Keratinocyte (primary cell): Measurements from ENCODE around the gene NKX1-2.

ENCODE experiments used
- EZH2 ChIP-seq: IDR thresholded peaks from one replicate; pipeline ENCODE4 v1.6.1; 2012; ENCODE audit warnings: inconsistent platforms, mild to moderate bottlenecking, low read length, moderate library complexity
- TF ChIP-seq, protein P1 (sequence below), 3 experiments: IDR thresholded peaks in 1 of 3; conservative IDR thresholded peaks in 1 of 3; optimal IDR thresholded peaks in 1 of 3; 2 replicates in 2 of 3; 3 replicates in 1 of 3; pipeline versions ENCODE3 to v1.5.1; 2011; ENCODE audit warnings: low read length in 3 of 3, mild to moderate bottlenecking in 3 of 3, moderate library complexity in 2 of 3, control low read depth in 1 of 3, inconsistent platforms in 1 of 3; ENCODE audit not compliant: insufficient read depth in 2 of 3; ENCODE audit errors: extremely low read depth in 1 of 3

DNA sequence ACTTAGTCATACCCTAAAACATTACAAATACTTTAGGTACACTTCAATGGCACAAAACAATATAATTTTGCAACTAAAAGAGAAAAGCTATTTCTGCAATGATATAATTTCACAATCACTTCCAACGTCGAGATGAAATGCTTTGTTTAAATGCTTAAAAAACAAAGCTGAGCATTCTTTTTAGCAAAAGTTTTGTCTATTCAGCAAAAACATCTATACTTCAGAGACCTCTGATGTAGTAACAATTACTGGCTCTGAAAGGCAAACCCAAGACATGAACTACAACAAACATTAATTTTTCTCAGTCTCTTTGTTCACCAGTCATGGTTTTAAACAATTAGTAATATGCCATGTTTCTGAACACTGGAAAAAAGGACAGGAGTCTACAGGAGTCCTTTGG is 47.6 kb downstream of the NKX1-2 start:
- TF ChIP-seq, protein P1, sequence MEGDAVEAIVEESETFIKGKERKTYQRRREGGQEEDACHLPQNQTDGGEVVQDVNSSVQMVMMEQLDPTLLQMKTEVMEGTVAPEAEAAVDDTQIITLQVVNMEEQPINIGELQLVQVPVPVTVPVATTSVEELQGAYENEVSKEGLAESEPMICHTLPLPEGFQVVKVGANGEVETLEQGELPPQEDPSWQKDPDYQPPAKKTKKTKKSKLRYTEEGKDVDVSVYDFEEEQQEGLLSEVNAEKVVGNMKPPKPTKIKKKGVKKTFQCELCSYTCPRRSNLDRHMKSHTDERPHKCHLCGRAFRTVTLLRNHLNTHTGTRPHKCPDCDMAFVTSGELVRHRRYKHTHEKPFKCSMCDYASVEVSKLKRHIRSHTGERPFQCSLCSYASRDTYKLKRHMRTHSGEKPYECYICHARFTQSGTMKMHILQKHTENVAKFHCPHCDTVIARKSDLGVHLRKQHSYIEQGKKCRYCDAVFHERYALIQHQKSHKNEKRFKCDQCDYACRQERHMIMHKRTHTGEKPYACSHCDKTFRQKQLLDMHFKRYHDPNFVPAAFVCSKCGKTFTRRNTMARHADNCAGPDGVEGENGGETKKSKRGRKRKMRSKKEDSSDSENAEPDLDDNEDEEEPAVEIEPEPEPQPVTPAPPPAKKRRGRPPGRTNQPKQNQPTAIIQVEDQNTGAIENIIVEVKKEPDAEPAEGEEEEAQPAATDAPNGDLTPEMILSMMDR (optimal IDR thresholded peaks at IDR 0.05 in 1 of 3, IDR thresholded peaks at IDR 0.05 in 1 of 3, conservative IDR thresholded peaks at IDR 0.05 in 1 of 3; ENCODE audit: extremely low read depth in 1 of 3, insufficient read depth in 2 of 3, low read length in 3 of 3): no peak
- no peak for TF ChIP-seq EZH2
